Measurements from ENCODE around the gene CEP76. TPM values are rescaled to one million over a fixed set of nuclear protein-coding genes. Genes with fewer than 3 reads are reported as not detected.

Gene CEP76
- polyA plus RNA-seq, 3 donors: 2.7 to 3.4 (median 3.0) TPM

DNA sequence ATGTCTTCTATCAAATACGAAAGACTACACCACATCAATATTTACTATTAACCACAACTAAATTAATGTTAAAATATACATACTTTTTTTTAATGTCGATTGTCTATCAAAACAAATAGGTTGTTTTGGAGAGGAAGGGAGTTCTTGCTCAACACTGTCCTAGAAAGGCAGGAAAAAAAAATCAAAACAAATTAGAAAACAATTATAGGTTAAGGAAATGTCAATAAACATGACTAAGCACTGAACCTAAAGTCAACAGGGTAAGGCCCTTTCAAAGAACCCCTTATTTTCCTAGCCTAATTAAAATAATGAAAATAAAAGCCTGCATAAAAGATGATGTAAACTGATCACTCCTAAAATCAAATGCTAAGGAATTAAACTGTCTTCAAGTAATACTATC lies 2.8 kb downstream of the CEP76 start:
- Histone ChIP-seq H3K79me2 (ENCODE audit: insufficient read depth, low read length) (peaks cover 41% of the 10 kb centered on the region), H3K4me3 (replicated peaks in 1 of 3; ENCODE audit: low read depth in 2 of 3, low read length in 3 of 3) (no peak overlapping the region), H3K9ac (ENCODE audit: insufficient read depth, low read length, poor library complexity, severe bottlenecking) (no peak overlapping the region), H3K4me1 (ENCODE audit: control insufficient read depth in 1 of 2, insufficient read depth in 2 of 2, low read length in 2 of 2) (peaks cover 22 to 29% of the 10 kb centered on the region in 2 donors), H4K20me1 (ENCODE audit: insufficient read depth, low read length) (no peaks in the 10 kb centered on the region), H3K4me2 (replicated peaks; ENCODE audit: extremely low read depth, low read length, poor library complexity, severe bottlenecking) (no peak overlapping the region), H3K9me3 (replicated peaks in 1 of 2; ENCODE audit: control insufficient read depth in 1 of 2, insufficient read depth in 1 of 2, low read length in 2 of 2) (no peaks in the 10 kb centered on the region), H3K27me3 (ENCODE audit: control insufficient read depth in 2 of 2, insufficient read depth in 2 of 2, low read length in 2 of 2) (no peaks in the 10 kb centered on the region), H3K36me3 (replicated peaks in 1 of 2; ENCODE audit: control insufficient read depth in 1 of 2, insufficient read depth in 2 of 2, low read length in 2 of 2) (peaks cover 19 to 33% of the 10 kb centered on the region in 2 donors), H2AFZ (ENCODE audit: insufficient read depth, low read depth, low read length, poor library complexity, severe bottlenecking) (no peak overlapping the region), H3K27ac (ENCODE audit: low read depth in 1 of 2, low read length in 2 of 2) (no peak overlapping the region)
- peaks cover 16 to 19% of the 10 kb centered on the region in 2 donors for H3K36me3 Mint-ChIP-seq
- H3K9me3 Mint-ChIP-seq: no peaks in the 10 kb centered on the region
- TF ChIP-seq, protein P1, sequence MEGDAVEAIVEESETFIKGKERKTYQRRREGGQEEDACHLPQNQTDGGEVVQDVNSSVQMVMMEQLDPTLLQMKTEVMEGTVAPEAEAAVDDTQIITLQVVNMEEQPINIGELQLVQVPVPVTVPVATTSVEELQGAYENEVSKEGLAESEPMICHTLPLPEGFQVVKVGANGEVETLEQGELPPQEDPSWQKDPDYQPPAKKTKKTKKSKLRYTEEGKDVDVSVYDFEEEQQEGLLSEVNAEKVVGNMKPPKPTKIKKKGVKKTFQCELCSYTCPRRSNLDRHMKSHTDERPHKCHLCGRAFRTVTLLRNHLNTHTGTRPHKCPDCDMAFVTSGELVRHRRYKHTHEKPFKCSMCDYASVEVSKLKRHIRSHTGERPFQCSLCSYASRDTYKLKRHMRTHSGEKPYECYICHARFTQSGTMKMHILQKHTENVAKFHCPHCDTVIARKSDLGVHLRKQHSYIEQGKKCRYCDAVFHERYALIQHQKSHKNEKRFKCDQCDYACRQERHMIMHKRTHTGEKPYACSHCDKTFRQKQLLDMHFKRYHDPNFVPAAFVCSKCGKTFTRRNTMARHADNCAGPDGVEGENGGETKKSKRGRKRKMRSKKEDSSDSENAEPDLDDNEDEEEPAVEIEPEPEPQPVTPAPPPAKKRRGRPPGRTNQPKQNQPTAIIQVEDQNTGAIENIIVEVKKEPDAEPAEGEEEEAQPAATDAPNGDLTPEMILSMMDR (IDR thresholded peaks at IDR 0.05): no peak
- no CpG with 5 or more reads among the region's 2 CpGs for WGBS (ENCODE audit: insufficient coverage)
- intact Hi-C loops (cut with micrococcal nuclease): loop anchor here in 1 of 2 donors (5.0 kb wide), 1 partner anchor 1028 kb away; the partner anchor contains the start of genes FAM210A and RNMT
- no peaks in the 10 kb centered on the region for H3K27me3 Mint-ChIP-seq (ENCODE audit: low read depth in 3 of 3)
- DNase-seq: no peak
- peaks cover 28% of the 10 kb centered on the region for H3K4me1 Mint-ChIP-seq
- H3K4me3 Mint-ChIP-seq: no peak overlapping the region
- no peak overlapping the region for H3K27ac Mint-ChIP-seq

DNA sequence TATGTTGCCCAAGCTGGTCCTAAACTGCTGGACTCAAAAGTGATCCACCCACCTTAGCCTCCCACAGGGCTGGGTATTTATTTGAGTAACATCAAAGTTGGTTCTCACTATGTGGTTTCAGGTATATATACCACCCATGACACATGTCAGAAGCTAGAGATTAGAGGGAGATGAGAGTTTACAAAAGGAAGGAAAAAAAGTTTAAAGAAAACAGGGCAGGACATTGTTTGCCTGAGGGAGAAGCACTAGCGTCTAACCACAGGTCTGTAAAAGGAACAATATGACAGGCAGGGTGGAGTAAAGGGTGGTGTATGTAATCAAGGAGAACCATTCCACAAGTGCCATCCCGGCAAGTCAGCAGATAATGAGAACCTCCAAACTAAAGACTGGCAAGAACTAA lies 8.5 kb downstream of the CEP76 start:
- WGBS (ENCODE audit: insufficient coverage): 100% methylated on average over 1 of the region's 2 CpGs
- Histone ChIP-seq H3K79me2 (ENCODE audit: insufficient read depth, low read length) (no peaks in the 10 kb centered on the region), H3K4me1 (ENCODE audit: control insufficient read depth in 1 of 2, insufficient read depth in 2 of 2, low read length in 2 of 2) (no peaks in the 10 kb centered on the region), H3K9ac (ENCODE audit: insufficient read depth, low read length, poor library complexity, severe bottlenecking) (no peak overlapping the region), H3K27ac (ENCODE audit: low read depth in 1 of 2, low read length in 2 of 2) (no peak overlapping the region), H3K4me2 (replicated peaks; ENCODE audit: extremely low read depth, low read length, poor library complexity, severe bottlenecking) (no peak overlapping the region), H3K4me3 (replicated peaks in 1 of 3; ENCODE audit: low read depth in 2 of 3, low read length in 3 of 3) (no peak overlapping the region), H3K36me3 (replicated peaks in 1 of 2; ENCODE audit: control insufficient read depth in 1 of 2, insufficient read depth in 2 of 2, low read length in 2 of 2) (peaks cover 21 to 36% of the 10 kb centered on the region in 2 donors), H2AFZ (ENCODE audit: insufficient read depth, low read depth, low read length, poor library complexity, severe bottlenecking) (no peak overlapping the region), H3K27me3 (ENCODE audit: control insufficient read depth in 2 of 2, insufficient read depth in 2 of 2, low read length in 2 of 2) (no peaks in the 10 kb centered on the region), H4K20me1 (ENCODE audit: insufficient read depth, low read length) (no peaks in the 10 kb centered on the region), H3K9me3 (replicated peaks in 1 of 2; ENCODE audit: control insufficient read depth in 1 of 2, insufficient read depth in 1 of 2, low read length in 2 of 2) (no peaks in the 10 kb centered on the region)
- Mint-ChIP-seq H3K27ac (no peak overlapping the region), H3K4me1 (peaks cover 8% of the 10 kb centered on the region), H3K27me3 (ENCODE audit: low read depth in 3 of 3) (no peaks in the 10 kb centered on the region), H3K4me3 (no peak overlapping the region), H3K36me3 (peaks cover 21 to 40% of the 10 kb centered on the region in 2 donors), H3K9me3 (no peaks in the 10 kb centered on the region)
- TF ChIP-seq, protein P1 (IDR thresholded peaks at IDR 0.05): no peak
- intact Hi-C loops (cut with micrococcal nuclease): no loop called here
- DNase-seq: no peak
